Measurements from ENCODE around the gene REC8. TPM values are rescaled to one million over a fixed set of nuclear protein-coding genes. Genes with fewer than 3 reads are reported as not detected.

Gene REC8
- total and polyA plus RNA-seq, 2 of the 4 experiments (the other 2 are of a cell fraction) = 0.36 to 3.5 TPM

- peak within 1 kb of the TSS; percentile 96 for H3K56ac ChIP-seq (ENCODE audit: extremely low read depth, insufficient read depth, low read length)
- no peaks in the 10 kb centered on the region for H4K20me1 ChIP-seq (ENCODE audit: insufficient read depth, low read length)
- BruUV-seq (replicated peaks) = no TSS peak
- H3K9me1 ChIP-seq (ENCODE audit: insufficient read depth, low read length) = peaks cover 15% of the 10 kb centered on the region; the same call in 1 of the 2 replicates
- H2AFZ ChIP-seq (replicated peaks; ENCODE audit: low read length, poor library complexity) = peak within 1 kb of the TSS; percentile 98
- peak within 1 kb of the TSS; percentile 94 for H2BK5ac ChIP-seq (ENCODE audit: low read depth, low read length, poor library complexity, severe bottlenecking)
- intact Hi-C loops (cut with micrococcal nuclease) (loop anchor here (1.0 to 10.0 kb wide), 2 partner anchors 86 to 222 kb away; partner anchors contain the start of genes DHRS1 and NOP9), in situ Hi-C loops (cut with MboI; ENCODE audit: low sequenced_read_pairs) (no loop called here), dilution Hi-C loops (cut with HindIII; ENCODE audit: low sequenced_read_pairs, unreplicated experiment) (no loop called here)
- peak within 1 kb of the TSS; percentile 99 for H4K5ac ChIP-seq (ENCODE audit: low read depth, low read length)
- peak within 1 kb of the TSS; percentile 85 to 100 for H4K8ac ChIP-seq (ENCODE audit: low read depth in 2 of 2, low read length in 2 of 2)
- H4K91ac ChIP-seq (ENCODE audit: insufficient read depth, low read depth, low read length) = peak within 1 kb of the TSS; percentile 95
- H3K4me2 ChIP-seq (ENCODE audit: low read depth, low read length) = peak within 1 kb of the TSS; percentile 97
- peak within 1 kb of the TSS; percentile 78; the same call in 1 of the 3 replicates for H2BK15ac ChIP-seq (ENCODE audit: low read depth, low read length)
- H3K9ac ChIP-seq (ENCODE audit: low read depth, low read length) = peak within 1 kb of the TSS; percentile 89
- peak within 1 kb of the TSS; percentile 94 for H3K27ac ChIP-seq (ENCODE audit: insufficient read depth, low read length)
- peak within 1 kb of the TSS; percentile 94 for H3K23ac ChIP-seq (ENCODE audit: low read depth, low read length)
- peaks cover 2% of the 10 kb centered on the region for H3K4me1 ChIP-seq (ENCODE audit: control insufficient read depth, insufficient read depth, low read length)
- H3K18ac ChIP-seq (ENCODE audit: low read depth, low read length) = peak within 1 kb of the TSS; percentile 59
- H2AK5ac ChIP-seq (ENCODE audit: low read depth, low read length) = peak within 1 kb of the TSS; percentile 96
- DNase-seq (peak; percentile 99), ATAC-seq (ENCODE audit: low read depth) (peak; percentile 91)
- H3K14ac ChIP-seq (replicated peaks; ENCODE audit: low read depth, low read length) = peak within 1 kb of the TSS; percentile 99
- ChIA-PET CTCF (no interaction called here), POLR2A (ENCODE audit: unreplicated experiment) (no interaction called here)
- peak within 1 kb of the TSS; percentile 50; the same call in 1 of the 2 replicates for H2BK120ac ChIP-seq (ENCODE audit: low read depth, low read length)
- peaks cover 22 to 64% of the 10 kb centered on the region in 2 experiments for H3K79me1 ChIP-seq (ENCODE audit: low read depth in 1 of 2, low read length in 2 of 2)
- no peaks in the 10 kb centered on the region for H3K9me3 ChIP-seq (ENCODE audit: control insufficient read depth, insufficient read depth, low read length)
- H3K4ac ChIP-seq (ENCODE audit: low read depth, low read length) = peak within 1 kb of the TSS; percentile 98
- peak within 1 kb of the TSS; percentile 99 for H2AK9ac ChIP-seq (replicated peaks; ENCODE audit: low read depth, low read length, poor library complexity)
- WGBS, 2 experiments (ENCODE audit: extremely low coverage in 2 of 2, insufficient read length in 1 of 2) = 0% methylated on average over 16 of the region's 53 CpGs; no CpG with 5 or more reads in 1 of the 2 experiments
- no peaks in the 10 kb centered on the region for H3K27me3 ChIP-seq (ENCODE audit: control insufficient read depth, insufficient read depth, low read length)
- H3K36me3 ChIP-seq (ENCODE audit: control insufficient read depth, insufficient read depth, low read length) = peaks cover 26% of the 10 kb centered on the region
- 0 out of 2 replicates have a peak within 1 kb of the TSS, but pooled peaks have one; percentile 23 for H2BK20ac ChIP-seq (ENCODE audit: low read depth, low read length)
- H3K4me3 ChIP-seq (ENCODE audit: insufficient read depth, low read depth, low read length) = peak within 1 kb of the TSS; percentile 79
- no peak for TF ChIP-seq FOS (IDR thresholded peaks at IDR 0.05; ENCODE audit: low read depth, low read length)
- TF ChIP-seq RAD21 (IDR thresholded peaks at IDR 0.05; ENCODE audit: low read length) = no peak
- TF ChIP-seq CTCF (conservative IDR thresholded peaks at IDR 0.05; ENCODE audit: low read depth, low read length) = peak; percentile 30
- peak; percentile 74; the same call in 1 of the 2 replicates for TF ChIP-seq MXI1 (IDR thresholded peaks at IDR 0.05; ENCODE audit: borderline replicate concordance, low read depth, low read length)
- peak; percentile 46; the same call in 1 of the 2 replicates for TF ChIP-seq CHD1 (IDR thresholded peaks at IDR 0.05; ENCODE audit: low read depth, low read length)
- no peak for TF ChIP-seq NFE2L2 (IDR thresholded peaks at IDR 0.05; ENCODE audit: low read depth, low read length)
- peak; percentile 89; the same call in 1 of the 2 replicates for TF ChIP-seq MAZ (IDR thresholded peaks at IDR 0.05; ENCODE audit: borderline replicate concordance, low read depth, low read length)
- TF ChIP-seq RFX5 (IDR thresholded peaks at IDR 0.05; ENCODE audit: low read depth, low read length) = 0 out of 2 replicates have a peak, but pooled peaks have one; percentile 16
- TF ChIP-seq BHLHE40 (IDR thresholded peaks at IDR 0.05; ENCODE audit: low read depth, low read length) = peak; percentile 84
- TF ChIP-seq MAFK (IDR thresholded peaks at IDR 0.05; ENCODE audit: low read depth, low read length) = peak; percentile 33; the same call in 1 of the 2 replicates
- TF ChIP-seq POLR2A (IDR thresholded peaks at IDR 0.05; ENCODE audit: low read depth, low read length) = peak; percentile 96
- no peak for TF ChIP-seq RCOR1 (IDR thresholded peaks at IDR 0.05; ENCODE audit: insufficient replicate concordance, low read length)
- TF ChIP-seq, protein P1, sequence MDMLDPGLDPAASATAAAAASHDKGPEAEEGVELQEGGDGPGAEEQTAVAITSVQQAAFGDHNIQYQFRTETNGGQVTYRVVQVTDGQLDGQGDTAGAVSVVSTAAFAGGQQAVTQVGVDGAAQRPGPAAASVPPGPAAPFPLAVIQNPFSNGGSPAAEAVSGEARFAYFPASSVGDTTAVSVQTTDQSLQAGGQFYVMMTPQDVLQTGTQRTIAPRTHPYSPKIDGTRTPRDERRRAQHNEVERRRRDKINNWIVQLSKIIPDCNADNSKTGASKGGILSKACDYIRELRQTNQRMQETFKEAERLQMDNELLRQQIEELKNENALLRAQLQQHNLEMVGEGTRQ (IDR thresholded peaks at IDR 0.05; ENCODE audit: low read depth, low read length) = peak; percentile 98
- peak; percentile 95 for TF ChIP-seq CEBPB (IDR thresholded peaks at IDR 0.05; ENCODE audit: low read depth, low read length)
- no peak for TF ChIP-seq SMC3 (IDR thresholded peaks at IDR 0.05; ENCODE audit: low read depth, low read length)
Observed at GRCh38 chr14:24212924-24213865, 41.3 kb downstream of the REC8 start, which contains the start of gene CHMP4A. CHMP4A (minus strand) TSS chr14:24213488; CDS start chr14:24213439, 49 bp downstream.
